Astrocyte (in vitro differentiated cells and primary cell): ENCODE results near the gene PPFIA1. TPM values are rescaled to one million over a fixed set of nuclear protein-coding genes. Genes with fewer than 3 reads are reported as not detected.
A peak's percentile ranks its signal among the peaks of the same experiment; 100 is the strongest.
"Not testable (repeated sequence)": the region's sequence is repeated elsewhere in the genome, so short reads cannot be mapped to it uniquely, and the experiment has no call there.

Source experiments
- DNase-seq: peaks from one replicate; pipeline ENCODE4 v3.0.0-alpha.2; 2010; ENCODE audit warnings: low read depth
- FAIRE-seq: peaks from 2 replicates; lab custom pipeline; 2011; peaks lifted over from hg19 to GRCh38; lab: Jason Lieb, UNC
- H2AFZ ChIP-seq: 2 replicates; pipeline ENCODE4 v1.6.0; 2012; ENCODE audit warnings: low read depth, low read length, inconsistent platforms
- H3K27ac ChIP-seq: 2 replicates; pipeline ENCODE4 v1.5.1; 2011; ENCODE audit warnings: low read depth, low read length, inconsistent platforms
- H3K27me3 ChIP-seq: 2 replicates; pipeline ENCODE4 v1.6.0; 2011; ENCODE audit warnings: low read length, inconsistent platforms; ENCODE audit not compliant: insufficient read depth
- H3K36me3 ChIP-seq: 2 replicates; pipeline ENCODE4 v1.5.1; 2011; ENCODE audit warnings: low read length, inconsistent platforms; ENCODE audit not compliant: insufficient read depth
- H3K4me1 ChIP-seq: 2 replicates; pipeline ENCODE4 v1.5.1; 2011; ENCODE audit warnings: low read length, inconsistent platforms; ENCODE audit not compliant: insufficient read depth
- H3K4me2 ChIP-seq: 2 replicates; pipeline ENCODE4 v1.6.0; 2012; ENCODE audit warnings: low read length, inconsistent platforms
- H3K4me3 ChIP-seq: 2 replicates; pipeline ENCODE4 v1.5.1; 2011; ENCODE audit warnings: low read depth, mild to moderate bottlenecking, low read length, inconsistent platforms; ENCODE audit not compliant: insufficient read depth
- H3K79me2 ChIP-seq: 2 replicates; pipeline ENCODE4 v1.6.0; 2012; ENCODE audit warnings: mild to moderate bottlenecking, low read length, inconsistent platforms; ENCODE audit not compliant: insufficient read depth
- H3K9ac ChIP-seq: 2 replicates; pipeline ENCODE4 v1.6.0; 2012; ENCODE audit warnings: mild to moderate bottlenecking, low read length, inconsistent platforms
- H3K9me3 ChIP-seq: 2 replicates; pipeline ENCODE4 v1.5.1; 2012; ENCODE audit warnings: low read depth, mild to moderate bottlenecking, low read length, inconsistent platforms; ENCODE audit not compliant: insufficient read depth
- H4K20me1 ChIP-seq: 2 replicates; pipeline ENCODE4 v1.6.0; 2012; ENCODE audit warnings: low read length, inconsistent platforms; ENCODE audit not compliant: insufficient read depth
- H3K27ac Mint-ChIP-seq: one replicate; pipeline ENCODE4 v1.8.0; 2021; ENCODE audit warnings: mild to moderate bottlenecking, mixed read lengths; ENCODE audit not compliant: unreplicated experiment
- H3K27me3 Mint-ChIP-seq: one replicate; pipeline ENCODE4 v1.8.0; 2021; ENCODE audit warnings: low read depth, mixed read lengths; ENCODE audit not compliant: unreplicated experiment
- H3K36me3 Mint-ChIP-seq: one replicate; pipeline ENCODE4 v1.8.0; 2021; ENCODE audit warnings: low read depth, mixed read lengths; ENCODE audit not compliant: unreplicated experiment
- H3K4me1 Mint-ChIP-seq: one replicate; pipeline ENCODE4 v1.8.0; 2021; ENCODE audit warnings: low read depth, mixed read lengths; ENCODE audit not compliant: unreplicated experiment
- H3K4me3 Mint-ChIP-seq: one replicate; pipeline ENCODE4 v1.8.0; 2021; ENCODE audit warnings: mild to moderate bottlenecking, moderate library complexity, mixed read lengths; ENCODE audit not compliant: unreplicated experiment
- H3K9me3 Mint-ChIP-seq: one replicate; pipeline ENCODE4 v1.8.0; 2021; ENCODE audit warnings: mild to moderate bottlenecking, mixed read lengths; ENCODE audit not compliant: unreplicated experiment
- CTCF ChIP-seq: IDR thresholded peaks from 2 replicates; pipeline ENCODE4 v1.5.1; 2011; ENCODE audit warnings: low read depth, mild to moderate bottlenecking, inconsistent platforms, low read length, moderate library complexity; ENCODE audit not compliant: insufficient read depth
- EZH2 ChIP-seq: IDR thresholded peaks from 2 replicates; pipeline ENCODE4 v1.6.1; 2012; ENCODE audit warnings: mild to moderate bottlenecking, low read length, inconsistent platforms; ENCODE audit not compliant: insufficient read depth
- total RNA-seq: library from RNA; stranded (reverse); gene quantifications from 2 replicates; pipeline ENCODE4 v1.2.1, GENCODE V29; 2021

Gene PPFIA1
- total RNA-seq, 1 donor from 2014 or later, result 54.7 TPM

- no peak overlapping the region for H2AFZ ChIP-seq
- no peak overlapping the region for H3K27ac ChIP-seq
- H3K27ac Mint-ChIP-seq, result no peak overlapping the region
- H3K4me1 Mint-ChIP-seq, result peaks cover 12% of the 10 kb centered on the region
- H3K4me3 ChIP-seq, result no peak overlapping the region
- H3K4me1 ChIP-seq, result peaks cover 12% of the 10 kb centered on the region
- peaks cover 12% of the 10 kb centered on the region for H3K36me3 ChIP-seq
- no peak for FAIRE-seq
- no peak for TF ChIP-seq EZH2
- no peak for TF ChIP-seq CTCF
- peaks cover 3% of the 10 kb centered on the region for H3K9me3 Mint-ChIP-seq
- no peak overlapping the region for H3K4me3 Mint-ChIP-seq
- no peaks in the 10 kb centered on the region for H3K27me3 ChIP-seq
- peaks cover 61% of the 10 kb centered on the region for H3K79me2 ChIP-seq
- H4K20me1 ChIP-seq, result peaks cover 50% of the 10 kb centered on the region
- H3K27me3 Mint-ChIP-seq, result no peaks in the 10 kb centered on the region
- H3K9ac ChIP-seq, result no peak overlapping the region
- peaks cover 26% of the 10 kb centered on the region for H3K36me3 Mint-ChIP-seq
- no peak overlapping the region for H3K4me2 ChIP-seq
- H3K9me3 ChIP-seq, result no peaks in the 10 kb centered on the region
- no peak for DNase-seq
These were observed 22.4 kb downstream of the PPFIA1 start for GRCh38 chr11:70292863-70293262.

GRCh38 chr11:70295166-70295565 lies 24.7 kb downstream of the PPFIA1 start:
- not testable (repeated sequence) for FAIRE-seq, H3K4me3 Mint-ChIP-seq, H3K27me3 Mint-ChIP-seq, H3K27ac Mint-ChIP-seq, H3K4me2 ChIP-seq, H3K27ac ChIP-seq, H3K27me3 ChIP-seq, H3K9me3 Mint-ChIP-seq, DNase-seq, H2AFZ ChIP-seq, H3K9ac ChIP-seq, H3K4me3 ChIP-seq, H3K9me3 ChIP-seq
- peaks cover 54% of the 10 kb centered on the region for H3K79me2 ChIP-seq
- H4K20me1 ChIP-seq, result peaks cover 52% of the 10 kb centered on the region
- peaks cover 22% of the 10 kb centered on the region for H3K4me1 Mint-ChIP-seq
- peaks cover 12% of the 10 kb centered on the region for H3K36me3 ChIP-seq
- peaks cover 33% of the 10 kb centered on the region for H3K36me3 Mint-ChIP-seq
- peaks cover 21% of the 10 kb centered on the region for H3K4me1 ChIP-seq

GRCh38 chr11:70296681-70297080 lies 26.2 kb downstream of the PPFIA1 start:
- Mint-ChIP-seq H3K9me3 (peaks cover 3% of the 10 kb centered on the region), H3K4me3 (no peak overlapping the region), H3K4me1 (peaks cover 24% of the 10 kb centered on the region), H3K27me3 (no peaks in the 10 kb centered on the region), H3K27ac (no peak overlapping the region), H3K36me3 (peaks cover 34% of the 10 kb centered on the region)
- peak; percentile 37 for DNase-seq
- peaks cover 43% of the 10 kb centered on the region for H4K20me1 ChIP-seq
- no peak for FAIRE-seq
- peaks cover 22% of the 10 kb centered on the region for H3K4me1 ChIP-seq
- peak overlapping the region; percentile 50 for H3K9ac ChIP-seq
- H3K4me3 ChIP-seq, result no peak overlapping the region
- no peaks in the 10 kb centered on the region for H3K9me3 ChIP-seq
- H3K4me2 ChIP-seq, result peak overlapping the region; percentile 40
- peaks cover 12% of the 10 kb centered on the region for H3K36me3 ChIP-seq
- peak overlapping the region; percentile 76 for H3K27ac ChIP-seq
- no peaks in the 10 kb centered on the region for H3K27me3 ChIP-seq
- TF ChIP-seq CTCF, result no peak
- no peak overlapping the region for H2AFZ ChIP-seq
- H3K79me2 ChIP-seq, result peaks cover 52% of the 10 kb centered on the region
